CD4-positive, alpha-beta T cell treated with Interleukin-17A for 4 hours (primary cell): Measurements from ENCODE around the gene SPIRE2.
"Not testable (repeated sequence)": the region's sequence is repeated elsewhere in the genome, so short reads cannot be mapped to it uniquely, and the experiment has no call there.

ENCODE experiments used
- DNase-seq: peaks from one replicate; pipeline ENCODE4 v3.0.0-alpha.2; 2020; ENCODE audit warnings: mixed read lengths

SPIRE2 gene

GRCh38 chr16:89808475-89808874 is 19.8 kb upstream of the SPIRE2 start:
- no peak for DNase-seq

- no peak for DNase-seq
These were observed 17.0 kb upstream of the SPIRE2 start for GRCh38 chr16:89811321-89811720.

- no peak for DNase-seq
These were observed 12.5 kb upstream of the SPIRE2 start for GRCh38 chr16:89815639-89816348.

- DNase-seq = not testable (repeated sequence)
These were observed 9.3 kb upstream of the SPIRE2 start for GRCh38 chr16:89818851-89819403.

- not testable (repeated sequence) for DNase-seq
These were observed 8.8 kb upstream of the SPIRE2 start for GRCh38 chr16:89819448-89819847.

GRCh38 chr16:89821438-89822187 is 6.7 kb upstream of the SPIRE2 start:
- no peak for DNase-seq

GRCh38 chr16:89822188-89823086 is 5.8 kb upstream of the SPIRE2 start:
- no peak for DNase-seq

GRCh38 chr16:89823087-89823823 is 5.0 kb upstream of the SPIRE2 start:
- no peak for DNase-seq

GRCh38 chr16:89823824-89824148 is 4.5 kb upstream of the SPIRE2 start:
- DNase-seq = not testable (repeated sequence)

GRCh38 chr16:89826531-89827382 is 1.5 kb upstream of the SPIRE2 start:
- DNase-seq = no peak

- DNase-seq = no peak
These were observed 684 bp upstream of the SPIRE2 start for GRCh38 chr16:89827383-89828198.

GRCh38 chr16:89828870-89829629 is 775 bp downstream of the SPIRE2 start:
- DNase-seq = no peak

GRCh38 chr16:89829630-89830437 is 1.6 kb downstream of the SPIRE2 start:
- no peak for DNase-seq

- no peak for DNase-seq
These were observed 3.6 kb downstream of the SPIRE2 start for GRCh38 chr16:89831810-89832328.

GRCh38 chr16:89833664-89834363 is 5.5 kb downstream of the SPIRE2 start:
- DNase-seq = not testable (repeated sequence)

- DNase-seq = not testable (repeated sequence)
These were observed 6.6 kb downstream of the SPIRE2 start for GRCh38 chr16:89834813-89835363.

GRCh38 chr16:89836484-89836883 is 8.2 kb downstream of the SPIRE2 start:
- not testable (repeated sequence) for DNase-seq
